Measurements from ENCODE around the gene CPXM2. TPM values are rescaled to one million over a fixed set of nuclear protein-coding genes. Genes with fewer than 3 reads are reported as not detected.

CPXM2 gene
- polyA plus RNA-seq, 10 donors = 0.48 to 28.5 (median 1.0) TPM

Other genes starting within 250 kb of the CPXM2 start
- gene GPR26, start 225.5 kb downstream of the CPXM2 start, polyA plus RNA-seq (ENCODE audit: insufficient read length in 10 of 10) = not detected
- 10 to 100 TPM; 13.5 to 24.0 (median 18.5) TPM for gene CHST15, start 201.8 kb upstream of the CPXM2 start, polyA plus RNA-seq (ENCODE audit: insufficient read length in 10 of 10)